ENCODE results near the gene NGEF.

The NGEF gene

GRCh38 chr2:233044974-233045605 is 32.0 kb upstream of the NGEF start:
- DNase-seq = no peak

- no peak for DNase-seq
These were observed 29.5 kb upstream of the NGEF start for GRCh38 chr2:233042549-233042948.

GRCh38 chr2:233041722-233042323 is 28.8 kb upstream of the NGEF start:
- no peak for DNase-seq

- DNase-seq = no peak
These were observed 27.5 kb upstream of the NGEF start for GRCh38 chr2:233040571-233040970.

- no peak for DNase-seq
These were observed 26.9 kb upstream of the NGEF start for GRCh38 chr2:233039846-233040530.

- no peak for DNase-seq
These were observed 26.3 kb upstream of the NGEF start for GRCh38 chr2:233039212-233039845.

- no peak for DNase-seq
These were observed 24.0 kb upstream of the NGEF start for GRCh38 chr2:233037078-233037477.

GRCh38 chr2:233036162-233036838 is 23.2 kb upstream of the NGEF start:
- no peak for DNase-seq

GRCh38 chr2:233035426-233036161 is 22.5 kb upstream of the NGEF start:
- DNase-seq = no peak

GRCh38 chr2:233034091-233034882 is 21.2 kb upstream of the NGEF start:
- DNase-seq = no peak

- no peak for DNase-seq
These were observed 20.6 kb upstream of the NGEF start for GRCh38 chr2:233033672-233034071.

- DNase-seq = no peak
These were observed 19.7 kb upstream of the NGEF start, which contains the start of gene NEU2 for GRCh38 chr2:233032551-233033320. Gene NEU2 (plus strand): TSS chr2:233032672. CDS start chr2:233032672, 0 bp downstream.

- DNase-seq = no peak
These were observed 18.8 kb upstream of the NGEF start for GRCh38 chr2:233031556-233032500.

- DNase-seq = no peak
These were observed 16.3 kb upstream of the NGEF start for GRCh38 chr2:233029321-233029720.

- DNase-seq = no peak
These were observed 13.2 kb upstream of the NGEF start for GRCh38 chr2:233026198-233026813.

- no peak for DNase-seq
These were observed 12.7 kb upstream of the NGEF start for GRCh38 chr2:233025706-233026105.

GRCh38 chr2:233023761-233024410 is 10.8 kb upstream of the NGEF start:
- no peak for DNase-seq

GRCh38 chr2:233023007-233023760 is 10.1 kb upstream of the NGEF start:
- DNase-seq = no peak
